Measurements from ENCODE around the gene CALHM2.
"Not testable (repeated sequence)": the region's sequence is repeated elsewhere in the genome, so short reads cannot be mapped to it uniquely, and the experiment has no call there.

The CALHM2 gene

DNA sequence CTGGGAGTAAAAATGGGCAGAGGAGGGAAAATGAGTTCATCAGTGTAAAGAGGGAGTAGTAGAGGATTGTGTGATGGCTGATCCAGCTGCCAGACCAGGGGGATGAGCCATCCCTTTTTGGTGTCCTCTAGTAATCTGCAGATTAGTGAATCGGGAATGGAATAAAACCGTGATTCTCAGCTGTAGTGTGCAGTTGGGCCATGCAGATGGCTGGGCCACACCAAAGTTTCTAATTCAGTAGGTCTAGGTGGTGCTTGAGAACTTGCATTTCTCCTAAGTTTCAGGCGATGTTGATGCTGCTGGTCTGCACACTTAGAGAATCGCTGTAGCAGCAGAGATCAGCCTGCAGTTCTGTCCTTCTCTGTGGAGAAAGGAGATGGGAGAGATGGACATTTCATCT is 33.1 kb downstream of the CALHM2 start:
- no peak for DNase-seq (ENCODE audit: low read depth in 4 of 4, low spot score in 1 of 4)

GRCh38 chr10:103417601-103418000 is 34.6 kb downstream of the CALHM2 start:
- DNase-seq (ENCODE audit: low read depth in 4 of 4, low spot score in 1 of 4): no peak

DNA sequence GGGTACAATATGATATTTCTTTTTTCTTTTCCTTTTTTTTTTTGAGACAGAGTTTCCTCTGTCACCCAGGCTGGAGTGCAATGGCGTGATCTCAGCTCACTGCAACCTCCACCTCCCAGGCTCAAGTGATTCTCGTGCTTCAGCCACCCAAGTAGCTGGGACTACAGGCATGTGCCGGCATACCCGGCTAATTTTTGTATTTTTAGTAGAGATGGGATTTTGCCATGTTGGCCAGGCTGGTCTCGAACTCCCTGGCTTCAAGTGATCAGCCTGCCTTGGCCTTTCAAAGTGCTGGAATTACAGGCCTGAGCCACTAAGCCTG is 35.1 kb downstream of the CALHM2 start:
- DNase-seq (ENCODE audit: low read depth in 4 of 4, low spot score in 1 of 4): not testable (repeated sequence)

DNA sequence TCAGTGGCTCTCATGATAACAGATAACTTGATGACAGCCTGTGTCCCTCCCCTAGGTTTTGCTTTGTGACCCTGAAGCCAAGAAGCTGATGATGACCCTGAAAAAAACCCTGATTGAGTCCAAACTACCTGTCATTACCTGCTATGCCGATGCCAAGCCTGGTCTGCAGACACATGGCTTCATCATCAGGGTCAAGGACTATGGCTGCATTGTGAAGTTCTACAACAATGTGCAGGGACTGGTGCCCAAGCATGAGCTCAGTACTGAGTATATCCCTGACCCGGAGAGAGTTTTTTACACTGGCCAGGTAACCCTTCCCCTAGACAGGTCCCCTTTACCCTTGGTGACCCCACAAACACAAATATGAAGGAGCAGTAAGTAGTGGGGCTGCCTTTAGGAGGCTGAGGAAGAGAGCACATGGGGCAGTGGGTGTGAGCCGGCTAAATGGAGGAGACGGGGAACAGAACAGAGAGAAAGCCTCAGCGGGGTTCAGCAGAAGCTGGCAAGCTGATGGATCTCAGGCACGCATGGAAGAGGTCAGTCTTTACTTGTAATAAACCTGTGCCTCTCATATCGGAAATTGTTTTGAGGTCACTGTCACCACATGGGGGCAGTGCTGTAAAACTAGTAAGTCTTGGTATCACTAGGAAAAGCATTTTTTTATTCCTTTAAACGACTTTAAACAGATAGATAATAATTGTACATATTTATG is 35.6 kb downstream of the CALHM2 start:
- peak in 2 of 4 experiments; percentile 9 to 12 for DNase-seq (ENCODE audit: low read depth in 4 of 4, low spot score in 1 of 4)

DNA sequence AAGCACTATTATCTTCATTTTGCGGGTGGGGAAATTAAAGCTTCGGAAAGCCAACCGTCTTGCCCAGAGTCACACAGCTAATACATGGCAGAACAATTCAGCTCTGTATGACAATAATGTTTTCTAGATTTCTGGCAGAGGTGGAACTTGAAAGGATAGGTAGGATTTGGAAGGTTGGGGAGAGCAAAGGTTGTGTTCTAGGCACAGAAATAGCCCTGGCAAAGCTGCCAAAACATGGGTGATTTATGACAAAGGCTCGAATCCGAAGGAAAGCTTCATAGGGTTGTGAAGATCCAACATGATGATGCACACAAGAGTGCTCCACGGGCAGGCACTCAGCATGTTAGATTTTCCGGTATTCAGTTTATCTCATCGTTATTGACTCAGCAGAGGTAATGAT is 36.6 kb downstream of the CALHM2 start:
- no peak for DNase-seq (ENCODE audit: low read depth in 4 of 4, low spot score in 1 of 4)

DNA sequence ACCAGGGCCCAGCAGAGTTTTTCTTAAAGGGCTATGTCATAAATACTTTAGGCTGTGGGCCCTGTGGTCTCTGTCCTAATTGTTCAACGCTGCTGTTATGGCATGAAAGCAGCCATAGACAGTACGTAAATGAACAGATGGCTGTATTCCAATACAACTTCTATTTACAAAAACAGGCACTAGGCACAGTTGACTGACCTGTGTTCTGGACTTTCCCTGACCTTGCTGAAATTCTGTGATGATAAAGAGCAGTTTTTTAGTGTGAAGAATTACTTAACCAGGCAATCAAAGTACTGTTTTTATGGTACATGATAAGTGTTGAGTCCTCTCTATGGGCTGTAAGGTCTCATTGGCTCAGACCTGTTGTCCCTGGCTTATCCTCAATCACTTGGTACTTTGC is 38.6 kb downstream of the CALHM2 start:
- no peak for DNase-seq (ENCODE audit: low read depth in 4 of 4, low spot score in 1 of 4)

- DNase-seq (ENCODE audit: low read depth in 4 of 4, low spot score in 1 of 4): no peak
Measured at GRCh38 chr10:103397191-103397825, 54.9 kb downstream of the CALHM2 start.

- DNase-seq (ENCODE audit: low read depth in 4 of 4, low spot score in 1 of 4): no peak
Measured at GRCh38 chr10:103396789-103397087, 55.4 kb downstream of the CALHM2 start.

Measured in stimulated activated CD4-positive, alpha-beta T cell treated with anti-CD3 and anti-CD28 coated beads, Interleukin-1b, Interleukin-23, amount 100 ng/mL, for 24 hours (primary cell).